ENCODE measurements around the gene CALHM5.

GRCh38 chr6:116562019-116562403 is 50.6 kb downstream of the CALHM5 start:
- TF ChIP-seq POLR2A (IDR thresholded peaks at IDR 0.05; ENCODE audit: extremely low read depth, insufficient read length) = no peak
- no peak for TF ChIP-seq CTCF (IDR thresholded peaks at IDR 0.05; ENCODE audit: low read depth, low read length)
- no peak for TF ChIP-seq MAX (IDR thresholded peaks at IDR 0.05; ENCODE audit: low read depth, low read length)
